C4-2B (cell line): ENCODE data around the gene ANXA6.

Experiments used
- H3K27ac ChIP-seq: fragments of 450-650 bp; 2 replicates; pipeline ENCODE4 v1.5.1; 2017
- CTCF ChIP-seq: fragments of 450-650 bp; conservative IDR thresholded peaks from 2 replicates; pipeline ENCODE4 v1.5.1; 2017; ENCODE audit warnings: mild to moderate bottlenecking
- ZFX ChIP-seq: fragments of 450-650 bp; IDR thresholded peaks from 2 replicates; pipeline ENCODE4 v1.6.1; 2017

ANXA6 gene

GRCh38 chr5:151126199-151126645 lies 31.4 kb downstream of the ANXA6 start:
- TF ChIP-seq CTCF (peak; percentile 88), ZFX (no peak)
- H3K27ac ChIP-seq: no peak overlapping the region

GRCh38 chr5:151125421-151125820 lies 32.2 kb downstream of the ANXA6 start:
- no peak for TF ChIP-seq CTCF
- no peak for TF ChIP-seq ZFX
- no peak overlapping the region for H3K27ac ChIP-seq

- TF ChIP-seq ZFX (no peak), CTCF (no peak)
Observed at GRCh38 chr5:151123897-151124751, 33.5 kb downstream of the ANXA6 start.

GRCh38 chr5:151122828-151123227 lies 34.8 kb downstream of the ANXA6 start:
- no peak for TF ChIP-seq ZFX
- no peak for TF ChIP-seq CTCF
- no peak overlapping the region for H3K27ac ChIP-seq

More at GRCh38 chr5:151123897-151124751, 33.5 kb downstream of the ANXA6 start:
- H3K27ac ChIP-seq: peak overlapping the region; percentile 23

GRCh38 chr5:151121665-151122064 lies 35.9 kb downstream of the ANXA6 start:
- no peak overlapping the region for H3K27ac ChIP-seq
- TF ChIP-seq CTCF (no peak), ZFX (no peak)

GRCh38 chr5:151121095-151121494 lies 36.5 kb downstream of the ANXA6 start:
- H3K27ac ChIP-seq: no peak overlapping the region
- TF ChIP-seq CTCF (no peak), ZFX (no peak)

GRCh38 chr5:151118913-151119575 lies 38.5 kb downstream of the ANXA6 start:
- no peak overlapping the region for H3K27ac ChIP-seq
- TF ChIP-seq ZFX: no peak
- no peak for TF ChIP-seq CTCF
